Suprapubic skin (tissue), 4 donors: ENCODE results near the gene C4BPB. TPM values are rescaled to one million over a fixed set of nuclear protein-coding genes. Genes with fewer than 3 reads are reported as not detected.

Source experiments
- DNase-seq, 2 donors: peaks; one replicate each; pipeline ENCODE4 v3.0.0-alpha.2; 2019; ENCODE audit warnings: low spot score in 2 of 2
- H3K27ac ChIP-seq: fragments of 200-600 bp; sonication (generic); one replicate; pipeline ENCODE4 v1.5.1; 2019
- H3K27me3 ChIP-seq: fragments of 200-600 bp; sonication (generic); one replicate; pipeline ENCODE4 v1.5.1; 2019
- H3K36me3 ChIP-seq: fragments of 200-600 bp; sonication (generic); one replicate; pipeline ENCODE4 v1.5.1; 2019
- H3K4me1 ChIP-seq: fragments of 200-600 bp; sonication (generic); one replicate; pipeline ENCODE4 v1.5.1; 2019
- H3K4me3 ChIP-seq: fragments of 200-600 bp; sonication (generic); one replicate; pipeline ENCODE4 v1.5.1; 2019; ENCODE audit warnings: mild to moderate bottlenecking
- H3K9me3 ChIP-seq: fragments of 200-600 bp; sonication (generic); one replicate; pipeline ENCODE4 v1.5.1; 2019
- CTCF ChIP-seq, 2 donors: fragments of 200-600 bp in 1 of 2; fragments of 450-650 bp in 1 of 2; sonication (generic) in 1 of 2; IDR thresholded peaks; one replicate each; pipeline ENCODE4 v1.5.1; 2016 to 2019; ENCODE audit warnings: antibody characterized with exemption in 2 of 2, mild to moderate bottlenecking in 1 of 2, moderate library complexity in 1 of 2
- EP300 ChIP-seq: sonication (generic); formaldehyde crosslinking; IDR thresholded peaks from one replicate; pipeline ENCODE4 v1.6.1; 2017; ENCODE audit warnings: antibody characterized with exemption
- POLR2A ChIP-seq, 2 donors: fragments of 450-650 bp; IDR thresholded peaks; one replicate each; pipeline ENCODE4 v1.6.1; 2017; ENCODE audit warnings: antibody characterized with exemption in 2 of 2, mild to moderate bottlenecking in 2 of 2, moderate library complexity in 2 of 2
- POLR2AphosphoS5 ChIP-seq, 3 donors: sonication (generic); formaldehyde crosslinking; IDR thresholded peaks; one replicate each; pipeline ENCODE4 v1.6.1; 2017; ENCODE audit warnings: antibody characterized with exemption in 3 of 3
- WGBS: methylation state at CpG from one replicate; pipeline ENCODE4 v1.1.5; 2018; 5-methylcytosine and 5-hydroxymethylcytosine counted together
- total RNA-seq, 4 donors: library from RNA; depleted of rRNA; stranded (reverse); fragments of >200 nt; gene quantifications; one replicate each; pipeline ENCODE4 v1.1.0, GENCODE V29; 2016

The C4BPB gene
- total RNA-seq, 4 donors from 2014 or later, result 1.5 TPM; not detected in 3

DNA sequence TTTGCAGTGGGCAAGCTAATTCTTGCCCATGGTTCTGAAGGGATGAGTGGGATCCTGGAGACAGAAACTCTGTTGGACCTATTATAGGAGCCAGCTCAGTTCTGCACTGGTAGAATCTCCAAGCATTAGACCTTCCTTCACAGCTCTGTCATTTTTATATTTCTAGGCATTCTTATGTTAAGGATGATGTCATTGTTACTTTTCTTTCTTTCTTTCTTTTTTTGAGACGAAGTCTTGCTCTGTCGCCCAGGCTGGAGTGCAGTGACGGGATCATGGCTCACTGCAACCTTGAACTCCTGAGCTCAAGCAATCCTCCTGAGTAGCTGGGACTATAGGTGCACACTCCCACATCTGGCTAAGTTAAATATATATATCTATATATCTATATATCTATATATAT lies 28.1 kb upstream of the C4BPB start:
- TF ChIP-seq POLR2AphosphoS5 (IDR thresholded peaks at IDR 0.05) (no peak), CTCF (IDR thresholded peaks at IDR 0.05) (no peak), EP300 (no peak), POLR2A (IDR thresholded peaks at IDR 0.05) (no peak)
- Histone ChIP-seq H3K27me3 (no peaks in the 10 kb centered on the region), H3K9me3 (no peaks in the 10 kb centered on the region), H3K27ac (no peak overlapping the region), H3K4me3 (no peak overlapping the region), H3K4me1 (no peaks in the 10 kb centered on the region), H3K36me3 (peaks cover 46% of the 10 kb centered on the region)
- WGBS, result 59% methylated on average over 3 of the region's 3 CpGs
- no peak for DNase-seq

DNA sequence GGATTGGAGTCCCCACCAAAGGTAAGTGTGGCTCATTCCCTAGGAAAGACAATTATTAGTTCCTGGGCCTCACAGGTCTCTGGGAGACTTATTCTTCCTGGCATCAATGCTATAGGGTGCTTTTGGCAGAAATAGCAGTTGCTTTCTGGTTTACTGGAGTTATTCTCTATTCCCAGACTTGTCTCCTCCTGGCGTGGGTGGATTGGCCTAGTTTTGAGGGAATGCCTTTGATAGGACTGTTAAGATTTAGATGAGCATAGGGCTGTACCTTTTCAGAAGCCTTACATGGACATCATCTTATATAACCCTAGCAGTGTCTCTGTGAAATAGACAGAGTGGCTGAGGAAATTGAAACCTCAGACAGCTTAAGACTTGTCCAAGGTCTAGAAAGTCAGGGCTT lies 26.6 kb upstream of the C4BPB start:
- Histone ChIP-seq H3K27ac (no peak overlapping the region), H3K9me3 (no peaks in the 10 kb centered on the region), H3K4me3 (no peak overlapping the region), H3K27me3 (no peaks in the 10 kb centered on the region), H3K4me1 (no peaks in the 10 kb centered on the region), H3K36me3 (peaks cover 57% of the 10 kb centered on the region)
- 100% methylated on average over 1 of the region's 1 CpG for WGBS
- no peak for DNase-seq
- TF ChIP-seq POLR2A (IDR thresholded peaks at IDR 0.05), result no peak
- TF ChIP-seq EP300, result no peak
- no peak for TF ChIP-seq POLR2AphosphoS5 (IDR thresholded peaks at IDR 0.05)
- no peak for TF ChIP-seq CTCF (IDR thresholded peaks at IDR 0.05)

GRCh38 chr1:207063014-207063413 lies 25.6 kb upstream of the C4BPB start:
- H3K27ac ChIP-seq, result no peak overlapping the region
- no peaks in the 10 kb centered on the region for H3K4me1 ChIP-seq
- peaks cover 67% of the 10 kb centered on the region for H3K36me3 ChIP-seq
- no peaks in the 10 kb centered on the region for H3K9me3 ChIP-seq
- no peak for TF ChIP-seq CTCF (IDR thresholded peaks at IDR 0.05)
- TF ChIP-seq EP300, result no peak
- TF ChIP-seq POLR2AphosphoS5 (IDR thresholded peaks at IDR 0.05), result no peak
- TF ChIP-seq POLR2A (IDR thresholded peaks at IDR 0.05), result no peak
- no peak overlapping the region for H3K4me3 ChIP-seq
- DNase-seq, result no peak
- no peaks in the 10 kb centered on the region for H3K27me3 ChIP-seq
- WGBS, result 88% methylated on average over 5 of the region's 5 CpGs

- Histone ChIP-seq H3K27me3 (no peaks in the 10 kb centered on the region), H3K4me3 (no peak overlapping the region), H3K27ac (no peak overlapping the region), H3K4me1 (no peaks in the 10 kb centered on the region), H3K36me3 (peaks cover 82% of the 10 kb centered on the region), H3K9me3 (no peaks in the 10 kb centered on the region)
- WGBS, result 66% methylated on average over 8 of the region's 8 CpGs
- TF ChIP-seq POLR2AphosphoS5 (IDR thresholded peaks at IDR 0.05), result no peak
- no peak for TF ChIP-seq POLR2A (IDR thresholded peaks at IDR 0.05)
- TF ChIP-seq CTCF (IDR thresholded peaks at IDR 0.05), result no peak
- no peak for TF ChIP-seq EP300
- DNase-seq, result no peak
Measured at GRCh38 chr1:207064561-207064960, 24.1 kb upstream of the C4BPB start.

DNA sequence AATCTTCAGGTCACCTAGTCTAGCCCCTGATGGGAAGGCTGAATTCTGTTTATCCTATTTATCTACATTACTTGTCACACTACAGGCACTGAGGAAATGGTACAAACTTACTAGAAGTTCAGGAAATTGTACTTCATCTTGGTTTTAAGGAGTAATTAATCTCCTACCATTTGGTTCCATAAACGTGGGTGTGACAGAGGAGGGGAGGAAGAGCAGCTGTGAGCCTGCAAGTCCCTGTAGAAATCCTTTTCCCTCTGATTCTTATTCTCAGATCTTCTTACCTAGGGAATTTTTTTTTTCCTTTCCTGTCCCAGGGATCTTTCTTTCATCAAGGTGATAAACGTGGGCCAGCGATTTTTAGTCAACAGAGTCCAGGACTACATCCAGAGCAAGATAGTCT lies 21.5 kb upstream of the C4BPB start:
- H3K4me1 ChIP-seq, result no peaks in the 10 kb centered on the region
- H3K27me3 ChIP-seq, result no peaks in the 10 kb centered on the region
- 58% methylated on average over 3 of the region's 3 CpGs for WGBS
- H3K9me3 ChIP-seq, result no peaks in the 10 kb centered on the region
- no peak overlapping the region for H3K4me3 ChIP-seq
- H3K27ac ChIP-seq, result no peak overlapping the region
- TF ChIP-seq CTCF (IDR thresholded peaks at IDR 0.05) (no peak), EP300 (no peak)
- no peak for DNase-seq
- peaks cover 94% of the 10 kb centered on the region for H3K36me3 ChIP-seq
